ENCODE results near the gene SUB1.
"Not testable (repeated sequence)": the region's sequence is repeated elsewhere in the genome, so short reads cannot be mapped to it uniquely, and the experiment has no call there.

Gene SUB1

GRCh38 chr5:32585446-32586275 lies at the start of gene SUB1:
TSS of gene SUB1 (plus strand) at chr5:32585557. CDS start at chr5:32588513, 2,956 bp downstream.
- H3K79me2 ChIP-seq (ENCODE audit: insufficient read depth, low read length): peaks cover 8% of the 10 kb centered on the region; the same call in 1 of the 2 replicates

GRCh38 chr5:32536246-32536645 lies 49.1 kb upstream of the SUB1 start:
- H3K36me3 ChIP-seq (ENCODE audit: insufficient read depth, low read length): no peaks in the 10 kb centered on the region
- peaks cover 7% of the 10 kb centered on the region for H3K4me1 ChIP-seq (ENCODE audit: insufficient read depth, low read length, severe bottlenecking)
- no peak overlapping the region for H3K4me3 ChIP-seq (ENCODE audit: low read depth, low read length, poor library complexity, severe bottlenecking)
- H4K20me1 ChIP-seq (ENCODE audit: insufficient read depth, low read length): no peaks in the 10 kb centered on the region
- no peaks in the 10 kb centered on the region for H3K9me3 ChIP-seq (ENCODE audit: low read length)
- no peak overlapping the region for H3K27ac ChIP-seq (ENCODE audit: low read depth, low read length, poor library complexity, severe bottlenecking)
- TF ChIP-seq EZH2 (IDR thresholded peaks at IDR 0.05; ENCODE audit: borderline replicate concordance, low read length) (no peak), CTCF (IDR thresholded peaks at IDR 0.05; ENCODE audit: low read length) (no peak)
- H3K79me2 ChIP-seq (ENCODE audit: insufficient read depth, low read length): no peaks in the 10 kb centered on the region
- H3K27me3 ChIP-seq (ENCODE audit: insufficient read depth, low read length): peaks cover 3% of the 10 kb centered on the region
- H2AFZ ChIP-seq (ENCODE audit: low read length): no peak overlapping the region
- no peak overlapping the region for H3K9ac ChIP-seq (ENCODE audit: low read length)
- no peaks in the 10 kb centered on the region for H3K9me2 ChIP-seq (ENCODE audit: low read depth, low read length)
- H3F3A ChIP-seq (ENCODE audit: insufficient read depth, low read length): no peaks in the 10 kb centered on the region
- H3K4me2 ChIP-seq (ENCODE audit: low read length): no peak overlapping the region

More at GRCh38 chr5:32585446-32586275, at the start of gene SUB1:
- Histone ChIP-seq H4K20me1 (ENCODE audit: insufficient read depth, low read length) (0 out of 2 replicates have a peak, but pooled peaks cover 7% of the 10 kb centered on the region), H3K4me2 (ENCODE audit: low read length) (peak within 1 kb of the TSS; percentile 80), H2AFZ (ENCODE audit: low read length) (no peak within 1 kb of the TSS), H3K4me3 (ENCODE audit: low read depth, low read length, poor library complexity, severe bottlenecking) (peak within 1 kb of the TSS; percentile 86), H3K36me3 (ENCODE audit: insufficient read depth, low read length) (peaks cover 10% of the 10 kb centered on the region), H3K27ac (ENCODE audit: low read depth, low read length, poor library complexity, severe bottlenecking) (peak within 1 kb of the TSS; percentile 50), H3K27me3 (ENCODE audit: insufficient read depth, low read length) (no peaks in the 10 kb centered on the region), H3K9ac (ENCODE audit: low read length) (peak within 1 kb of the TSS; percentile 79), H3F3A (ENCODE audit: insufficient read depth, low read length) (no peaks in the 10 kb centered on the region), H3K9me2 (ENCODE audit: low read depth, low read length) (no peaks in the 10 kb centered on the region), H3K4me1 (ENCODE audit: insufficient read depth, low read length, severe bottlenecking) (peaks cover 11% of the 10 kb centered on the region), H3K9me3 (ENCODE audit: low read length) (no peaks in the 10 kb centered on the region)
- TF ChIP-seq CTCF (IDR thresholded peaks at IDR 0.05; ENCODE audit: low read length): no peak
- no peak for TF ChIP-seq EZH2 (IDR thresholded peaks at IDR 0.05; ENCODE audit: borderline replicate concordance, low read length)

GRCh38 chr5:32537437-32538029 lies 47.8 kb upstream of the SUB1 start:
- not testable (repeated sequence) for H3F3A ChIP-seq (ENCODE audit: insufficient read depth, low read length); H3K9me3 ChIP-seq (ENCODE audit: low read length); H3K4me3 ChIP-seq (ENCODE audit: low read depth, low read length, poor library complexity, severe bottlenecking); H3K27me3 ChIP-seq (ENCODE audit: insufficient read depth, low read length); H3K36me3 ChIP-seq (ENCODE audit: insufficient read depth, low read length); H3K4me1 ChIP-seq (ENCODE audit: insufficient read depth, low read length, severe bottlenecking); H3K27ac ChIP-seq (ENCODE audit: low read depth, low read length, poor library complexity, severe bottlenecking); H3K9me2 ChIP-seq (ENCODE audit: low read depth, low read length); H2AFZ ChIP-seq (ENCODE audit: low read length); H3K79me2 ChIP-seq (ENCODE audit: insufficient read depth, low read length); H3K9ac ChIP-seq (ENCODE audit: low read length); H3K4me2 ChIP-seq (ENCODE audit: low read length); H4K20me1 ChIP-seq (ENCODE audit: insufficient read depth, low read length)

Measured in OCI-LY1 (cell line).